GM12891 (cell line): ENCODE measurements around the gene EXOC3L2.

ENCODE experiments used
- PAX5 ChIP-seq: IDR thresholded peaks from 2 replicates; pipeline ENCODE4 v1.6.1; 2011; ENCODE audit warnings: low read length, moderate library complexity, mild to moderate bottlenecking; ENCODE audit not compliant: insufficient read depth, severe bottlenecking
- POLR2A ChIP-seq: IDR thresholded peaks from 2 replicates; pipeline ENCODE4 v1.6.1; 2011; ENCODE audit warnings: low read depth, low read length, control low read depth
- POLR2AphosphoS5 ChIP-seq: IDR thresholded peaks from 2 replicates; pipeline ENCODE4 v1.6.1; 2011; ENCODE audit warnings: low read depth, low read length, control low read depth
- TAF1 ChIP-seq: IDR thresholded peaks from 2 replicates; pipeline ENCODE4 v1.6.1; 2011; ENCODE audit warnings: low read depth, low read length, control low read depth

DNA sequence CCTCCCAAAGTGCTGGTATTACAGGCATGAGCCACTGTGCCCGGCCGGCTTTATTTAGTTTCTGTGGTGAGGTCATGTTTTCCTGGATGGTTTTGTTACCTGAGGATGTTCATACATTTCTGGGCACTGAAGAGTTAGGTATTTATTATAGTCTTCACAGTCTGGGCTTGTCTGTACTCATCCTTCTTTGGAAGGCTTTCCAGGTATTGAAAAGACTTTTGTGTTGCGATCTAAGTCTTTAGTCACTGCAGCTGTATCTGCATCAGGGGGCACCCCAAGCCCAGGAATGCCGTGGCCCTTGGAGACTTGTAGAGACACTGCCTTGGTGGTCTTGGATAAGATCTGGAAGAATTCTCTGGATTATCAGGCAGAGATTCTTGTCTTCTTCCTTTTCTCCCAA lies 53.8 kb downstream of the EXOC3L2 start:
- TF ChIP-seq POLR2A (no peak), TAF1 (no peak), POLR2AphosphoS5 (no peak), PAX5 (no peak)
